Cardiac septum (tissue), 1 donor: Measurements from ENCODE around the gene PPP1R15B. TPM values are rescaled to one million over a fixed set of nuclear protein-coding genes. Genes with fewer than 3 reads are reported as not detected.
"Not testable (repeated sequence)": the region's sequence is repeated elsewhere in the genome, so short reads cannot be mapped to it uniquely, and the experiment has no call there.

ENCODE experiments used
- DNase-seq: peaks from one replicate; pipeline ENCODE4 v3.0.0-alpha.2; 2020; ENCODE audit warnings: low spot score
- intact Hi-C: fragments of 100-400 bp; cut with DNase I; formaldehyde crosslinking; loops from one replicate; pipeline ENCODE4 v1.14.0; 2022
- total RNA-seq: library from RNA; stranded (reverse); fragmentation: NEBNext Ultra II Directional; extraction: Animal tissue kit (Norgen Biotek cat#: 25700); gene quantifications from one replicate; pipeline ENCODE4 v1.2.1, GENCODE V29; 2021
- donor health status: DM: no; HTN: no; CAD: no.

PPP1R15B gene
- total RNA-seq, 1 donor from 2014 or later, result 21.2 TPM

DNA sequence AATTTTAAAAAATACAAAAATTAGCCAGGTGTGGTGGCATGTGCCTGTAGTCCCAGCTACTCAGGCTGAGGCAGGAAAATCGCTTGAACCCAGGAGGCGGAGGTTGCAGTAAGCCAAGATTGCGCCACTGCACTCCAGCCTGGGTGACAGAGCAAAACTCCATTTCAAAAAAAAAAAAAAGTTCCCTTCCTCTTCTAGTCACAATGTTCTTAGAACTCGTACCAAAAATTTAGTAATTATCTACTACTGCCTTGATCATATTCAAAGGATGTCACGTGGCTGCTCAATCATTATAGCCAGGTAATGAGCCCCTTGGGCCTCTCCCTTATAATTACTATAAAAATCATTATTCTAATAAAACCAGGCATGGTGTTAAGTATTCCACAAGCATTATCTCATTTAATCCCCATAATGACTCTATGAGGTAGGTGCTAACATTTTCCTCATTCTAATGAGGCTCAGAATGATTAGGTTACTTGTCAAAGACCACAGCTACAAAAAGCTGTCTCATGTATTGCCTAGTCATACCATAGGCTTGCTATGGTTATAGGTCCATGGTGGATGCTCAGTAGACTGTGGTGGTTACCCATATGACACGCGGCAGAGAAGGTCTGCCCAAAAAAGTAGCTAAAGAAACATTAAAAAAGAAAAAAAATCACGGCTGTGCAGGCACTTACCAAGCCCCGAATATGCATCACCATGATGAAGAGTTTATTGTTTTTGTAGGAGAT is 15.5 kb upstream of the PPP1R15B start:
- intact Hi-C loops, result no loop called here
- DNase-seq, result no peak

DNA sequence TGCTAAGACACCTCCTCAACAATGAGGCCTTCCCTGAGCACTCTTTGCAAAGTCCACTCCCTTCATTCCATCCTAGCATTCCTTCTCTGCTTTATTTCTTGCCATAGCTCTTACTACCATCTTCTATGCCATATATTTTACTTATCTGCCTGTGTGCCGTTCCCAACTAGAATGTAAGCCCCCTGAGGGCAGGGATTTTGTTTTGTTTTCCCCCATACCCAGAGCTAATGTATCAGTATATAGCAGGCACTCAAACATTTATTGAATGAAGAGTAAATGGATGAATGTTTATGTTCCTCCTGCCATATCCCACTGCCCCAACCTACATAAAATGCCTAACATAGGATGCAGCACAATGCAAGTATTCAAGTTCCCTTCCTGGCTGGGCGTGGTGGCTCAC is 14.9 kb upstream of the PPP1R15B start:
- DNase-seq, result no peak
- intact Hi-C loops, result no loop called here

DNA sequence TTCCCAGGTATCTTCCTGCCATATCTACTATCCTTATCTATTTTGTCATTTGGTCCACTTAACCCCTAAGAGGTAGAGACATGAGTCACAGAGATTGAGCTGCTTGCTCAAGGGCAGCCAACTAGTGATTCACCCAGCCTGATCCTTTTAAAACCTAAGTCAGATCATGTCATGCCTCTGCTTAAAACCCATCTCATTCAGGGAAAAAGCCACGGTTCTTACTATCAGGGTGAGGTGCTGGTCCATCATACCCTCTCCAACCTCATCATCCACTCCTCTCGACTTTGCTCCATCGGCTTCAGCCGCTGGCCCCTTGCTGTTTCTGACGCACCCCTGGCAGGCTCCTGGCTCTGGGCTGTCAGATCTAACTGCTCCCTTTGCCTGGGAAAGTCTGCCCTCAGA is 14.4 kb upstream of the PPP1R15B start:
- intact Hi-C loops, result no loop called here
- no peak for DNase-seq

DNA sequence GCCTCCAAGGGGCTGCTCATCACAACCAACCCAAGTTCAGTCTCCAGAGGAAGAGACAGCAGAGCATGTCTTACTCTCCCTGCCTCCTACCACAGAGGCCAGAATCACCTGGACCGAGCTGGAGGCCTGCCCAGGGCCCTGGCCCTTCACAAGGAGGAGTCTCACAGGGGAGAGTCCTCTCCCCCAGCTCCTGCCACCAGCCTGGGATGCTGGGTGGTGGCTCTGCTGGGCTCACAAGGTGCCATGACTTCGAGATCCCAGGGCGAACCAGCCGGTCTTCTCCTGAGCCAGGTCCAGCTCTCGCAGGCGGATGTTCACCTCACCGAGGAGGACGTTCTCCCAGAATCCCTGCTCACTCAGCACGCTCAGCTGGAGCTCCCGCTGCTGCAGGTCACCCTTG is 13.0 kb upstream of the PPP1R15B start:
- intact Hi-C loops, result no loop called here
- no peak for DNase-seq

DNA sequence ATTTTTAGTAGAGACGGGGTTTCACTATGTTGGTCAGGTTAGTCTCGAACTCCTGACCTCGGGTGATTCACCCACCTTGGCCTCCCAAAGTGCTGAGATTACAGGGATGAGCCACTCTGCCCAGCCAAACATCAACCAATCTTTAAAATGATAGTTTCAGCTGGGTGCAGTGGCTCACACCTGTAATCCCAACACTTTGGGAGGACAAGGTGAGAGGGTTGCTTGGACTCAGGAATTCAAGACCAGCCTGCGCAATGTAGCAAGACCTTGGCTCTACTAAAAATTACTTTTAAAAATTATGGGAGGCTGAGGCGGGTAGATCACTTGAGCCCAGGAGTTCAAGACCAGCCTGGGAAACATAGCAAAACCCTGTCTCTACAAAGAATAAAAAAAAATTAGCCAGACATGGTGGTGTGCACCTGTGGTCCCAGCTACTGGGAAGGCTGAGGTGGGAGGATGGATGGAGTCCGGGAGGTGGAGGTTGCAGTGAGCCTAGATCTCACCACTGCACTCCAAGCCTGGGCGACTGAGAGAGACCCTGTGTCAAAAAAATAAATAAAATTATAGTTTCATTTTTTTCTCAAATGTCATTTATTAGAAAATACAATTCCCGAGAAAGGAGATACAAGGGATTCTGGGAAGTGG is 10.6 kb upstream of the PPP1R15B start:
- DNase-seq, intact Hi-C loops: not testable (repeated sequence)

DNA sequence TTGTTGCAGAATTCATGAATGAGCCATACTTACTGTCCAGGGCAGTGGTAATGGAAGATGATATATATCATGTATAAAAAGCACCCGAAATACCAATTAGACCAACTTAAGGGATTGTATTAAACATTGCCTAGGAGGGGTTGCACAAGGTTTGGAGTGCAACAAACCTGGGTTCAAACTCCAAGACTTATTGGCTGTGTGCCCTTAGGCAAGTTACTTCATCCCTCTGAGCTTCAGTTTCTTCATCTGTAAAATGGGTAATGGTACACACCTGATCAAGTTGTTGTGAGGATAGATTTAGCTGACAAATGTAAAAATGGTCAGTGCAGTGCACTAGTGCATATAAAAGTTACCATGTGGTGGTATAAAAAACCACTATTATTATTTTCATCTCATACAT is 9.8 kb upstream of the PPP1R15B start:
- intact Hi-C loops, result no loop called here
- DNase-seq, result no peak

DNA sequence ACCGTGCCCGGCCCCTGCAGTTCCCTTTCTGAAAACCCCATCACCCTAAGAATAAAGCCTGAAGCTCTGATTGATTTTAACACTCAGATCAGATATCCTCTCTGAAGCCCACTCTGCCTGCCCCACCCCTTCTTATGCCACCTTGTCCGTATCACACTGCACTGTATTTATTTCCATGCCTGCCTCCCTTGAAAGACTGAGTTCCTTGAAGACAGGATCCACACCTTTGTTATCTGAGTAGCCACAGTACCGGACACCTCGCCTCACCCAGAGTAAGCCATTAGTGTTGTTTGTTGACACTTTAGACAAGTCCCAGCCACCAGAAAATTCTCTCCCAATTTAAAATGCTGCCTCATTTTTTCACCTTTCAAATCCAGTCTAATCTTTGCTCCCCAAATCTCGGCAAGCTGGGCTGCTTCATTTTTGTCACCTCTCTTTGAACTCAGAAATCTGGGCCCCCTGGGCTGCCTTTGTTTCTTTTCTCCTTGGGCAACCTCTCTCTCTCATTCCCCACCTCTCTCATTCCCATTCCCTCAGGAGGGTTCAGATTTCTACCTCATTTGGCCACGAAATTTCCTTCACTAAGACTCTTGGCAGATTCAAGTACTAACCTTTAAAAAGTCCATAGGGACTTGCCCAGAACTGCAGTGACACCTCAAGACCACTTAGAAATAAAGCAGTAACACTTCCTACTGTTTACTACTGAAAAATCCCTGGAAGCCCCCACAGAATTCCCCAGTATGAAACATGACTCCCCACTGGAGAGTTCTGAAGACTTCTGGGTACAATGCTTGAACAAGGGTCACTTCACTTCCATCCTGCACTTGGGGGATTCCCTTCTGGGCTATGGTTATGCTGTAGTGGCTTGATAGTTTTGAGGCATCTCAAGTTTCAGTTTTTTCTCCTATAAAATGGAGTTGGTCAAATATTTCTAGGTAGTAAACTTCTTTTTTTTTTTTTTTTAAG is 8.7 kb upstream of the PPP1R15B start:
- DNase-seq, result no peak
- intact Hi-C loops, result no loop called here

DNA sequence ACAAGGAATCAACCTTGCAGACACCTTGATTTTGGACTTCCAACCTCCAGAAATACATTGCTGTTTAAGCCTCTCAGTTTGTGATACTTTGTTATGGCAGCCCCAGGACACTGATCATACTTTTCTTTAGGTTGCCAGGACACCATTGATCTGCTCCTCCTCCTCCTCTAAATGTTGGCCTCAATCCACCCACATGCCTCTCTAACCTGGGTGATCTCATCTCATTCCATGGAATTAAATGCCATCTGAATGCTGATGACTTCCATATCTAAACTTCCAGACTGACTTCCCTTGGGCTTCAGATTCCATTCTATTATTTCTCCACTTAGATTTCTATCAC is 7.4 kb upstream of the PPP1R15B start:
- intact Hi-C loops, result no loop called here

DNA sequence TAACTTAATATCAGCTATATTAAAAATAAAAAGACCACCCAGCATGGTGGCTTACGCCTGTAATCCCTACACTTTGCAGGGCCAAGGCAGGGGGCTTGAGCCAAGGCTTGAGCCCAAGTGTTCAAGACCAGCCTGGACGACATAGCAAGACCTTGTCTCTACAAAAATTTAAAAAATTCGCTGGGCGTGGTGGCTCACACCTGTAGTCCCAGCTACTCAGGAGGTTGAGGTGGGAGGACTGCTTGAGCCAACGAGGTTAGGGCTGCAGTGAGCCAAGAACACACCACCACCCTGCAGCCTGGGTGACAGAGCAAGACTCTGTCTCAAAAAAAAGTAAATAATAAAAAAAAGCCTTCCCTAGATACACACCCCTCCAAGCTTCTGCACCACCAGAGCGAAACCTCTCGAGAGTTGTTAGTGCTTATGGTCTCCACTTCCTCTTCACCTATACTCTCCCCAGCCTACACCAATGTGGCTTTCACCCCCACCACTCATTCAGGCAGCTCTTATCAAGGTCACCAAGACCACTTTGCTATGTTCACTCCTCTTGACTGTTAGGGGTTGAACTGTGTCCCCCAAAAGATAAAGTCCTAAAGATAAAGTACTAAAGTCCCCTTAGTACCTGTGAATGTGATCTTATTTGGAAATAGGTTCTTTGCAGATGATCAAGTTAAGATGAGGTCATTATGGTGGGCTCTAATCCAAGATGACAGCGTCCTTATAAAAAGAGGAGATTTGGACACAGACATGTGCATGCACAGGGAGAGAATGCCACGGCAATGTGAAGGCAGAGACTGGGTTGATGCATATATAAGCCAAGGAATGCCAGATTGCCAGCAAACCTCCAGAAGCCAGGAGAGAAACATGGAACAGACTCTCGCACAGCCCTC is 6.8 kb upstream of the PPP1R15B start:
- intact Hi-C loops, result no loop called here
- no peak for DNase-seq

More for the DNA sequence above, 7.4 kb upstream of the PPP1R15B start:
- no peak for DNase-seq

DNA sequence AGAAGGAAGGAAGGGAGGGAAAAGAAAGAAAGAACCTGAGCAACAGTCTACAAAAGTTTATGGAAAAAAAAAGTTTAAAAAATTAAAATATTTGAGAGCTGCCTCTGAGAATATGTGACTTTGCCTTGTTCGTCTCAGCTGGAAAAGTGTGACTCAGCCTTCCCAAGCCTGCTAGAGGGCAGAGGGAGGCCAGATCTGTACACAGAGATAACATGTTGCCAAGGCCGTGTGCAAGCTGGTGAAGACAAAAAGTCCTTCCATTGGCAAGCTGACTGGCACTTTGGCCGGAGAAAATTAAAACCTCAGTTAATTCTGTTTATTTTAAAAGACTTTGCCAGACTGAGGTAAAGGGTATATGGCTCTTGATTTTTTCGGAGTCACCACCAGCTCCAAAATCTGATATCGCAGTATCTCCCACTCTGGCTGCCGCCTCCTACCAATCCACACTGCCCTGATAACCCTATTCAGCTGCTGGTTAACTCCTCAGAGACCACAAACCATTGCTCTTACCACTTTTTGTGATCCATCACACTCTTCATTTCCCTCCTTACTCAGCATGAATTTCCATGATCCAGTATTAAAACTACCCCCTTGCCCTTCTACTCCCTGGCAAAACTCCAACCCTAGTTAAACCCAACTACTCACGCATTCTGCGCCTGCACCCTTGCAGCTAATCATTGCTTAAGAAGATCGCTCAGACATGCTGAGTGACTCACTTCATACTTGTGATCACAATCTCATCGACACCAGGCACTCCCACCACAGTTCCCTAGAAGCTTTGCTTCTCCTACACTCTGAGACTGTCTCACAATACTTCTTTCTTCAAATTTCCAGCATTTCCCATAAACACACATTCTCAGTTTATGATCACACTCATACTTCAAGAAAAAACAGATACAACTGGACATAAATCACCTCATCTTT is 5.7 kb upstream of the PPP1R15B start:
- DNase-seq, result no peak
- intact Hi-C loops, result no loop called here

DNA sequence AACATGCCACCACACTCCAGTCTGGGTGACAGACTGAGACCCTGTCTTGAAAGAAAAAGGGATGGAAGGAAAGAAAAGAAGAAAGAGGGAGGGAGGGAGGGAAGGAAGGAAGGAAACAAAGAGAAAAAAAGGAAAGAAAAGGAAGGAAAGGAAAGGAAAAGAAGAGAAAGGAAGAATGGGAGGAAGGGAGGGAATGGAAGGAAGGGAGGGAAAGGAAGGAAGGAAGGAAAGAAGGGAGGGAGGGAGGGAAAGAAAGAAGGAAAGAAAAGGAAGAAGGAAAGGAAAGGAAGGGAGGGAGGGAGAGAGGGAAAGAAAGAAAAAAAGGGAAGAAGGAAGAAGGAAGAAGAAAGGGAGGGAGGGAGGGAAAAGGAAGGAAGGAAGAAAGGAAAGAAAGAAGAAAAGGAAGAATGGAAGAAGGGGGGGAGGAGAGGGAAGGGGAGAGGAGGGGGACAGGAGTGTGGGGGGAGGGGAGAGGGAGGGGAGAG is 5.0 kb upstream of the PPP1R15B start:
- no peak for DNase-seq
- intact Hi-C loops, result no loop called here

DNA sequence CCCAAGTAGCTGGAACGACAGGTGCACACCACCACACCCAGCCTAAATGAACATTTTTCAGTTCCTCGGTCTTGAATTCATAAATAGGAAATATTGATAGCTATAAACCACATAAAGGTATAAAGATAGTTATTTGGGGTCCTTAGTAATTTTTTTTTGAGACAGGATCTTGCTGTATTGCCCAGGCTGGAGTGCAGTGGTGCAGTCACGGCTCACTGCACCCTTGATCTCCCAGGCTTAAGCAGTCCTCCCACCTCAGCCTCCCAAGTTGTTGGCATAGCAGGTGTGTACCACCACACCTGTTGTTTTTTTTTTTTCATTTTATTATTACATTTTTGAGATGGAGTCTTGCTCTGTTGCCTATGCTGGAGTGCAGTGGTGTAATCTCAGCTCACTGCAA is 3.7 kb upstream of the PPP1R15B start:
- intact Hi-C loops, result no loop called here
- DNase-seq, result no peak

DNA sequence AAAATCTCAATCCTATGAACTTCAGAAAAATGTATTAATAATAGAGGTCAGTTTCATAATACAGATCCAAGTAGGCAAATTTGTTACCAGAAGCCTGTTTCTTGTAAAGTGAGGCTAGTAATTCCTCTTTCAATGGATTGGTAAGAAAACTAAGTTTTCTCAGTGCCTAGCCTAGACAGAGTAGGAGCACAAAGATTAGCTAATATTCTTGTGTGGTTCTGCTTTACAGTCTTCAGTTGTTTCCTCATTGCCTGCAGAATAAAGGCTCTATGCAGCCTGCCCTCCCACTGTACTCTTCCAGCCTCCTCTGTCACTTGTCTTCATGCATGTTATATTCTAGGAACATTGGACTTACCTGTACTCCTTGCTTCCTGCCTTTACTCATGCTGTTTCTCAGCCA is 2.4 kb upstream of the PPP1R15B start:
- intact Hi-C loops, result loop anchor here (5.0 kb wide), 1 partner anchor 1147 kb away; no protein-coding TSS in a partner anchor
- no peak for DNase-seq

DNA sequence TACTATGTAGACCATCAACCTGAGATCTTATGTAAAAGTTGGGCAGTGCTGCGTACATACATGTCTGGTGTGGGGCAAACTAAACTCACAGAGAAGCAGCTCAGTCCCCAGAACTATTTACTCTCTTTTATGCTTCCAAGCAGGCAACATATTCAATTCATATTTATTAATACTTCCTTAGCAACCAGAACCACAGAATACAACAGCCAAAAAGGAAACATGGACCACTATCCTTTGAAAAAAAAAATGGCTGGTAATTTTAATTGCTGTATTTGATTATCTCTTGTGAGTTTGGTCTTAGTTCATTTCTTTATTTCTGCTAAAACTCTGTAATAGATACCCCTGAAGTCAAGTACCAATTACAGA is 1.5 kb upstream of the PPP1R15B start:
- intact Hi-C loops, result loop anchor here (5.0 kb wide), 1 partner anchor 1146 kb away; no protein-coding TSS in a partner anchor
- no peak for DNase-seq

DNA sequence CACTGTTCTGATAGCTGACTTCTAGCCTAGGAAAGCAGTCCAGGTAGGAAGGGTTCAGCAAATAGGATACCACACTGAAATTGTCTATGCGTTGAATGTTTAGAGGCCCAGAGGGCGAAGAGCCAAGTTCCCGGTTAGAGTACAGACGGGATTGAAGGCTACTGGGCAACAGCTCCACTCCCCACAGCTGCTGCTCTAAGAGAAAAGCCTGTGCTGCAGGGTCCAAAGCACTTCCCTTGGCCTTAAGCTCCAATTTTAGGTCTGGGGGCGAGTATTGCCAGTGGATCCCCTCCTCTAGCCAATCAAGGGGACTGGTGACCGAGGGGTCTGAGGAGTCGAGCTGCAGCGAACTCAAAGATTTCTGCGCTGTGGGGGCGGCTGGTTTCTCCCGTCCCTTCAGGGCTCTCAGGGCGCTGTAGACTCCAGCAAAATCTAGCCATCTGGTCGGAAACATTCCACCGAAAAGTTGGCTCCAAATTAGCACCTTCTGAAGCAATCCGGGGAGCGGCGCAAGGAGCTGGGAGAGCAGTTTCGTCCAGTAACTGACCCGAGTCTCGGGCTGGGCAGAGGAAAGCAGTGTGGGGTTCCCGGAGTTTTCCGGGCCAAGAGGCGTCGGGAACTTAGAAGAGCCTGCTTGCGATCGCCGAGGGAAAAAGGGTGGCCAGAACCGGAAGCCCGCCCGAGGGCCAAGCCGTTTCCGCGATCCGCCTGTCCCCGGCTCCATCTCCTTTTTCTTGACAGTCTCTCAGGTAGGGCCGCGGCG is 748 bp downstream of the PPP1R15B start:
- no peak for DNase-seq
- intact Hi-C loops, result loop anchor here (5.0 kb wide), 1 partner anchor 1144 kb away; no protein-coding TSS in a partner anchor

DNA sequence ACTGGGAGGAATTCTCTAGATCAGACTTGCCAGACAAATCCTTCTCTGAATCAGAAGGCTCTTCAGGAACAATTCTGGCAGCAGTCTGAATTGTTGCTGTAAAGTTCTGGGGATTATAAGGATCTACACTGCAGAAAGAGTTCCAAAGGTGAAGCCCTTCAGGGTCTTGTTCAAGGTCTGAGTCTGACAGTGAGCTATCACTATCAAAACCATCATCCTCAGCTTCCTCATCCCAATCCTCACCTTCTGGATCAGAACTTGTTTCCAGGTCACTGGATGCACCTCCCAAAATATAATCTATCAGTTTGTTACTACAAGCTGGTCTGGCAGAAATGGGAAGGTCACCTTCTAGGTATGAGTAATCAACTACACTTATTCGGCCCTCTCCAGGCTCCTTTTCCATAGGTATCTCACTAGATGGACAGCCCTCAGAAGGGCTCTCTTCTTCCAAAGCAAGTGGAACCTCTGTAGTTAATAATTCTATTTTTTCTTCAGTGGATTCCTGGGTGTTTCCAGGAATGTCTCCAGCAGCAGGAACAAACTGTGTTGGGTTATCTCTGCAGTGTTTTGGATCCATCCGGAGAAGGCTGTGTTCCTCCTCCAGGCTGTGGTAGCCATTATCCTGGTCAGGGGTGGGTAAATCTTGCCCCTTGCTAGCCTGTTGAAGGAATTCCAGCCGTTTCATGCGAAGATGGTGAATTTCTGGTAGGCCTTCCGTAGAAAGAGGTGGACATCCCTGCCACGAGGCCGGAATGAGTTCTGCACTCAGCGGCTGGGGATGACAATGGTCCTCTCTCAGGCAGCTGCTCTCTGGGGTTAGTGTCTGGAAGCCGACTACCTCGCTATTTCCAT is 1.6 kb downstream of the PPP1R15B start:
- intact Hi-C loops, result loop anchor here (5.0 kb wide), 1 partner anchor 1143 kb away; no protein-coding TSS in a partner anchor

More for the DNA sequence above, 1.6 kb downstream of the PPP1R15B start:
- no peak for DNase-seq
